RWPE2 (cell line): Measurements from ENCODE around the gene YOD1.
A peak's percentile ranks its signal among the peaks of the same experiment; 100 is the strongest.

Experiments
- ATAC-seq: fragments of 200-7000 bp; cut with Tn5 transposase; 3 replicates; pipeline ENCODE4 v1.9.1; 2021; ENCODE audit warnings: low read depth
- DNase-seq: peaks from one replicate; pipeline ENCODE4 v3.0.0-alpha.2; 2020; ENCODE audit warnings: low spot score
- H3K27ac ChIP-seq: fragments of 450-650 bp; 2 replicates; pipeline ENCODE4 v1.5.1; 2017; ENCODE audit warnings: mild to moderate bottlenecking; ENCODE audit not compliant: poor library complexity, severe bottlenecking
- H3K27me3 ChIP-seq: fragments of 250-450 bp; sonication (Bioruptor Pico); 2 replicates; pipeline ENCODE4 v1.5.1; 2021; ENCODE audit warnings: mild to moderate bottlenecking, moderate library complexity; ENCODE audit not compliant: insufficient read depth, poor library complexity, severe bottlenecking
- H3K36me3 ChIP-seq: fragments of 250-450 bp; sonication (Bioruptor Pico); 2 replicates; pipeline ENCODE4 v1.5.1; 2020; ENCODE audit warnings: low read depth, mild to moderate bottlenecking, moderate library complexity
- H3K4me1 ChIP-seq: fragments of 250-450 bp; sonication (Bioruptor Pico); 2 replicates; pipeline ENCODE4 v1.5.1; 2021; ENCODE audit warnings: mild to moderate bottlenecking, moderate library complexity; ENCODE audit not compliant: insufficient read depth, poor library complexity, severe bottlenecking
- H3K4me3 ChIP-seq: fragments of 250-450 bp; sonication (Bioruptor Pico); 2 replicates; pipeline ENCODE4 v1.5.1; 2021; ENCODE audit warnings: mild to moderate bottlenecking, moderate library complexity; ENCODE audit not compliant: severe bottlenecking
- H3K9me3 ChIP-seq: fragments of 250-450 bp; sonication (Bioruptor Pico); 2 replicates; pipeline ENCODE4 v1.5.1; 2021; ENCODE audit warnings: mild to moderate bottlenecking, moderate library complexity; ENCODE audit not compliant: severe bottlenecking
- TF ChIP-seq, protein P1 (sequence below): fragments of 450-650 bp; IDR thresholded peaks from one replicate; pipeline ENCODE4 v1.5.1; 2017; ENCODE audit warnings: mild to moderate bottlenecking, moderate library complexity; ENCODE audit not compliant: poor library complexity, severe bottlenecking

YOD1 gene

DNA sequence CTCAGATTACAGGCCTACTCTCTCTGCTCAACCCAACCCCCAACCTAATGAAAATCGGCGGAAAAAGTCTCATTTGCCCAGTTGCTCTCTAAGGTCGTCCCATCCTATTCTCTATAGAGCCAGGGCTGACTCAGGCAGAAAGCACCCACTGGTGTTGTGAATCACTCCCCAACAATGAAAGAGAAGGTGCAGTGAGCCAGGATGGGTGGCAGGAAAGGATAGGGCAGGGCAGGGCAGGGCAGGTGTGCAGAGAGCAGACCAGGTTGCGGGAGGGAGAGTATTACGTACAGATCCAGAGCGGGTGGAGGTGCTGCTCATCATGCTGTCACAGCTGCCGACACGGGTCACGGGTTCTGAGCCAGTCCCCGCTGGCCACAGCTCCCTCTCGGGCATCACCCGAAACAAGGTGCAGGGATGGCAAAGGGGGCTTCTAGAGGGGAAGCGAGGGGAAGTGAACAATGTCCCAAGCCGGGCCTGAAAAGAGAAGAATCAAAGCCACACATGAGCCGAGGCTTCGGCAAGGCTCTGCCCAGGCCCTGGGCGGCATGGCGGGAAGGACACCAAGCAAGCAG is 23.7 kb downstream of the YOD1 start:
- Histone ChIP-seq H3K27me3 (no peaks in the 10 kb centered on the region), H3K9me3 (no peaks in the 10 kb centered on the region), H3K27ac (peak overlapping the region; percentile 97), H3K4me3 (peak overlapping the region; percentile 2), H3K4me1 (peaks cover 49% of the 10 kb centered on the region), H3K36me3 (peaks cover 81% of the 10 kb centered on the region)
- TF ChIP-seq, protein P1, sequence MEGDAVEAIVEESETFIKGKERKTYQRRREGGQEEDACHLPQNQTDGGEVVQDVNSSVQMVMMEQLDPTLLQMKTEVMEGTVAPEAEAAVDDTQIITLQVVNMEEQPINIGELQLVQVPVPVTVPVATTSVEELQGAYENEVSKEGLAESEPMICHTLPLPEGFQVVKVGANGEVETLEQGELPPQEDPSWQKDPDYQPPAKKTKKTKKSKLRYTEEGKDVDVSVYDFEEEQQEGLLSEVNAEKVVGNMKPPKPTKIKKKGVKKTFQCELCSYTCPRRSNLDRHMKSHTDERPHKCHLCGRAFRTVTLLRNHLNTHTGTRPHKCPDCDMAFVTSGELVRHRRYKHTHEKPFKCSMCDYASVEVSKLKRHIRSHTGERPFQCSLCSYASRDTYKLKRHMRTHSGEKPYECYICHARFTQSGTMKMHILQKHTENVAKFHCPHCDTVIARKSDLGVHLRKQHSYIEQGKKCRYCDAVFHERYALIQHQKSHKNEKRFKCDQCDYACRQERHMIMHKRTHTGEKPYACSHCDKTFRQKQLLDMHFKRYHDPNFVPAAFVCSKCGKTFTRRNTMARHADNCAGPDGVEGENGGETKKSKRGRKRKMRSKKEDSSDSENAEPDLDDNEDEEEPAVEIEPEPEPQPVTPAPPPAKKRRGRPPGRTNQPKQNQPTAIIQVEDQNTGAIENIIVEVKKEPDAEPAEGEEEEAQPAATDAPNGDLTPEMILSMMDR: no peak
- ATAC-seq: peak; percentile 92
- DNase-seq: peak; percentile 98

DNA sequence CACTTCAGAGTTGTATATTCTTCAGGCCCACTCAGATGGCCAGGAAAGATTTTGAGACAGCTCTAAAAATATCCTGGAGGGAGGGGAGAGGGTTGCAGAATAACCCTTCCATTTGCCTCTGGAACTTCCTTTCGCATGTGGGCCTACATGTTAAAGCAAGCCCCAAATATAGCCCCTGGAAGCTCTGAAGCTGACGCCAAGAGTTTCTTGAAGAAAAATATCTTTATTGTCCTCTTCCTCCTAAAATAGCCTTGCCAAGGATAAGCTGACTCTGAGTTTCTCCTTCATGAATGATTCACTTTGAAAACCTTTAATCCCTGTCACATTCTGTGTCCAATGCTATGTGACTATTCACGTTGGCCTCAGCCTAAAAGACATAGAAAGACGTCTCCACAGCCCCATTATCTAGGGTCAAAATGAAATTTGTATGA is 24.9 kb downstream of the YOD1 start:
- Histone ChIP-seq H3K4me3 (no peak overlapping the region), H3K4me1 (peaks cover 61% of the 10 kb centered on the region), H3K36me3 (peaks cover 81% of the 10 kb centered on the region), H3K27me3 (no peaks in the 10 kb centered on the region), H3K27ac (peak overlapping the region; percentile 97), H3K9me3 (no peaks in the 10 kb centered on the region)
- DNase-seq (no peak), ATAC-seq (no peak)
- TF ChIP-seq, protein P1: no peak

DNA sequence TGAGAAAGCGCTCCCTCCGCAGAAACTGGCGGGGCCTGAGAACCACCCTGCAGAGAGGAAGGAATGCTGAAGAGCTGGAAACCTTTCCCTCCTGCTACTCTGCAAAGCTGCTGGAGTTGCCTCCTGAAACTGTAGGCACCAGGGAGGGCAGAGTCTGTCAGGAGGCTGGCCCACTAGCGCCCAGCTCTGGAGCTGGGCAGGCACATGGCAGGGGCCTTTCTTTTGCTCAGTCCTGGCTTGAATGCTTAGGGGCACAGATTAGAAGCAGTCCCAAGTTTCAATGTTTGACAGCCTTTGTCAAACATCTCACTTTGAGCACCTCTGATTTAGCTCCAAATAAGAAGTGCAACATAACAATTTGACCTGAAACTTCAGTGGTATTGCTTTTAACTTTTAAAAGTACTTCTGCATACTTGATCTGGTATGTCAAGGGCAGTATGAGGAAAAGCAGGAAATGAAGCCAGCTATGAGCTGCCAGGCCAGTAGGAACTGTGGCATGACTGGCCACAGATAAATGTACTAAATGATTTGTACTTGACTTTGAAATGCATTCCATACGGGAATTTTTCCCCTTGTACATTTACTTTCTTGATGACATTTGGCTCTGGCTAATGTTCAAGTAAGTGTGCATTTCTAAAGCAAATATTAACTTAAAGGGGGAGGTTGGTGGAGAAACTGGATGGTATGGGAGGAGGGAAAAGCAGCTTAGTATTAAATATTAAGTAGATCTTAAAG is 25.7 kb downstream of the YOD1 start:
- peaks cover 69% of the 10 kb centered on the region for H3K4me1 ChIP-seq
- no peak for ATAC-seq

DNA sequence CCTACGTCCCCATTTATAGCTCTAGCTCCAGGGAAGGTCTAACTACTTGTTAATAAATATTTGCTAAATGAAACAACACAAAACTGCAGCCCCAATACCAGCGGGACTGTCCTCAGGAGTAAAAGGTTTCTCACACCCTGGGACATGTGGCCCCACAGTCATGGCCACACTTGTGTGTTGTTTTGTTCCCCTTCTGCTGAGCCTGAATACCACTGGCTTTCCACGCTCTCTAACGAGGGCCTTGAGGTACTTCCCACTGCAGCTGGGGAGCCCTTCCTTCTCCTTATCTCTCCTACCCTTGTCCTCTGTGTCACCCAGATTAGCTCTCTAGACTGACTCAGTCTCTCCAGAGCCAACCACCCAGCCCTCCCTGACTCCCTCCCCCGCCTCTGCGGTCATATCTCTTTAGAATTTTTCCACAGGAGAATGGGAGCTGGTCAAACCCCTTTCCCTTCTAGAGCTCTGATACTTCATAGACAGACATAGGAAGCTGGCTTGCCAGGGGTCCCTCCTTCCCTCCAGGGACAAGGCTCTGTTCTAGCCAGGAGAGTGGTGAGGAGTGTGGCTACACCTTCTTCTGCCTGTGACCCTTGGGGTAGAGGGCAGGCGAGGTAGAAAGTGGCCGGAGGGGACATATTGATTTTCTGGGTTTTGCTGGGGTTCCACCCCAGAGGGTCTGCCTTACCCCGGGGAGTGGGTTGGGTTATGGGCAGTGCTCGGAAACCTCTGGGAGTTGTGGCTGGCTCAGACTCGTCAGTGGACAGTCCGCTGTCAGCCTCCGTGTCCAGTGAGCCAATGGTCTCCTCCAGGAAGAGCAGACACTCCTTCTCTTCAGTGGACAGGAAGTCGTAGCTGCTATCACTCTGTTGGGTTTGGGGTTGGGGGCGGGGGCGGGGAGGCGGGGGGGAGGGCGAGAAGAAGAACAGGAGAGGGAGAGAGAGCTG is 26.5 kb downstream of the YOD1 start:
- TF ChIP-seq, protein P1: no peak
- no peak overlapping the region for H3K4me3 ChIP-seq
- no peaks in the 10 kb centered on the region for H3K27me3 ChIP-seq
- H3K9me3 ChIP-seq: no peaks in the 10 kb centered on the region
- DNase-seq (no peak), ATAC-seq (no peak)
- H3K4me1 ChIP-seq: peaks cover 73% of the 10 kb centered on the region
- H3K27ac ChIP-seq: peak overlapping the region; percentile 97
- H3K36me3 ChIP-seq: peaks cover 83% of the 10 kb centered on the region

More for the DNA sequence above, 25.7 kb downstream of the YOD1 start:
- H3K9me3 ChIP-seq: no peaks in the 10 kb centered on the region
- TF ChIP-seq, protein P1: no peak
- no peaks in the 10 kb centered on the region for H3K27me3 ChIP-seq
- H3K4me3 ChIP-seq: no peak overlapping the region
- no peak for DNase-seq
- H3K36me3 ChIP-seq: peaks cover 85% of the 10 kb centered on the region
- H3K27ac ChIP-seq: peak overlapping the region; percentile 97
